ENCODE measurements around the gene TLE4.

Gene TLE4

GRCh38 chr9:79744521-79744920 lies 172.8 kb downstream of the TLE4 start:
- TF ChIP-seq GATA3 (IDR thresholded peaks at IDR 0.05; ENCODE audit: low read depth, low read length) = no peak
- TF ChIP-seq GATA2 (IDR thresholded peaks at IDR 0.05; ENCODE audit: low read depth, low read length) = no peak

GRCh38 chr9:79745752-79746336 lies 174.1 kb downstream of the TLE4 start:
- TF ChIP-seq GATA3 (IDR thresholded peaks at IDR 0.05; ENCODE audit: low read depth, low read length) (no peak), GATA2 (IDR thresholded peaks at IDR 0.05; ENCODE audit: low read depth, low read length) (no peak)

GRCh38 chr9:79756414-79756813 lies 184.6 kb downstream of the TLE4 start:
- TF ChIP-seq GATA3 (IDR thresholded peaks at IDR 0.05; ENCODE audit: low read depth, low read length) = peak; percentile 47; the same call in 1 of the 2 replicates
- no peak for TF ChIP-seq GATA2 (IDR thresholded peaks at IDR 0.05; ENCODE audit: low read depth, low read length)

GRCh38 chr9:79757074-79757473 lies 185.3 kb downstream of the TLE4 start:
- TF ChIP-seq GATA2 (IDR thresholded peaks at IDR 0.05; ENCODE audit: low read depth, low read length) (no peak), GATA3 (IDR thresholded peaks at IDR 0.05; ENCODE audit: low read depth, low read length) (no peak)

- TF ChIP-seq GATA2 (IDR thresholded peaks at IDR 0.05; ENCODE audit: low read depth, low read length) = no peak
- no peak for TF ChIP-seq GATA3 (IDR thresholded peaks at IDR 0.05; ENCODE audit: low read depth, low read length)
These were observed 186.3 kb downstream of the TLE4 start for GRCh38 chr9:79757881-79758669.

GRCh38 chr9:79759460-79759859 lies 187.7 kb downstream of the TLE4 start:
- TF ChIP-seq GATA2 (IDR thresholded peaks at IDR 0.05; ENCODE audit: low read depth, low read length) = no peak
- TF ChIP-seq GATA3 (IDR thresholded peaks at IDR 0.05; ENCODE audit: low read depth, low read length) = no peak

- TF ChIP-seq GATA3 (IDR thresholded peaks at IDR 0.05; ENCODE audit: low read depth, low read length) (no peak), GATA2 (IDR thresholded peaks at IDR 0.05; ENCODE audit: low read depth, low read length) (no peak)
These were observed 190.3 kb downstream of the TLE4 start for GRCh38 chr9:79762070-79762469.

GRCh38 chr9:79763671-79764285 lies 192.0 kb downstream of the TLE4 start:
- TF ChIP-seq GATA2 (IDR thresholded peaks at IDR 0.05; ENCODE audit: low read depth, low read length) (no peak), GATA3 (IDR thresholded peaks at IDR 0.05; ENCODE audit: low read depth, low read length) (no peak)

- TF ChIP-seq GATA2 (IDR thresholded peaks at IDR 0.05; ENCODE audit: low read depth, low read length) (no peak), GATA3 (IDR thresholded peaks at IDR 0.05; ENCODE audit: low read depth, low read length) (no peak)
These were observed 192.6 kb downstream of the TLE4 start for GRCh38 chr9:79764374-79764773.

- TF ChIP-seq GATA2 (IDR thresholded peaks at IDR 0.05; ENCODE audit: low read depth, low read length) (no peak), GATA3 (IDR thresholded peaks at IDR 0.05; ENCODE audit: low read depth, low read length) (no peak)
These were observed 193.7 kb downstream of the TLE4 start for GRCh38 chr9:79765466-79765865.

- TF ChIP-seq GATA3 (IDR thresholded peaks at IDR 0.05; ENCODE audit: low read depth, low read length) (no peak), GATA2 (IDR thresholded peaks at IDR 0.05; ENCODE audit: low read depth, low read length) (no peak)
These were observed 194.3 kb downstream of the TLE4 start for GRCh38 chr9:79766091-79766490.

- TF ChIP-seq GATA3 (IDR thresholded peaks at IDR 0.05; ENCODE audit: low read depth, low read length) (no peak), GATA2 (IDR thresholded peaks at IDR 0.05; ENCODE audit: low read depth, low read length) (no peak)
These were observed 196.4 kb downstream of the TLE4 start for GRCh38 chr9:79768194-79768593.

GRCh38 chr9:79769476-79770275 lies 197.9 kb downstream of the TLE4 start:
- no peak for TF ChIP-seq GATA3 (IDR thresholded peaks at IDR 0.05; ENCODE audit: low read depth, low read length)
- TF ChIP-seq GATA2 (IDR thresholded peaks at IDR 0.05; ENCODE audit: low read depth, low read length) = no peak

GRCh38 chr9:79774356-79774755 lies 202.6 kb downstream of the TLE4 start:
- TF ChIP-seq GATA2 (IDR thresholded peaks at IDR 0.05; ENCODE audit: low read depth, low read length) (no peak), GATA3 (IDR thresholded peaks at IDR 0.05; ENCODE audit: low read depth, low read length) (no peak)

Measured in SH-SY5Y (cell line).